KMS-11 (cell line): ENCODE measurements around the gene SLC35G2.

ENCODE experiments used
- H2AFZ ChIP-seq: fragments of 200-600 bp; sonication (generic); 2 replicates; pipeline ENCODE4 v1.6.1; 2016; ENCODE audit warnings: antibody characterized with exemption, mixed run types, low read depth
- H3K27ac ChIP-seq: fragments of 200-600 bp; sonication (generic); 2 replicates; pipeline ENCODE4 v1.6.1; 2016; ENCODE audit warnings: mild to moderate bottlenecking, mixed run types
- H3K27me3 ChIP-seq: fragments of 200-600 bp; sonication (generic); 2 replicates; pipeline ENCODE4 v1.6.1; 2017; ENCODE audit warnings: mild to moderate bottlenecking, low read depth, mixed run types, moderate library complexity; ENCODE audit not compliant: insufficient read depth
- H3K36me3 ChIP-seq: fragments of 200-600 bp; sonication (generic); 2 replicates; pipeline ENCODE4 v1.6.1; 2017; ENCODE audit warnings: mild to moderate bottlenecking, mixed run types; ENCODE audit not compliant: insufficient read depth
- H3K4me1 ChIP-seq: fragments of 200-600 bp; sonication (generic); 2 replicates; pipeline ENCODE4 v1.6.1; 2016; ENCODE audit warnings: mild to moderate bottlenecking, low read depth, mixed run types; ENCODE audit not compliant: poor library complexity, severe bottlenecking
- H3K4me2 ChIP-seq: fragments of 200-600 bp; sonication (generic); 2 replicates; pipeline ENCODE4 v1.7.0; 2016; ENCODE audit warnings: mild to moderate bottlenecking, mixed run types
- H3K4me3 ChIP-seq: fragments of 200-600 bp; sonication (generic); IDR thresholded peaks from 2 replicates; pipeline ENCODE4 v1.6.1; 2017; ENCODE audit warnings: low read depth, low read length, mixed read lengths; ENCODE audit not compliant: insufficient read depth
- H3K79me2 ChIP-seq: fragments of 200-600 bp; sonication (generic); 2 replicates; pipeline ENCODE4 v1.6.1; 2016; ENCODE audit warnings: low read depth, mixed run types; ENCODE audit not compliant: insufficient read depth
- H3K9ac ChIP-seq: fragments of 200-600 bp; sonication (generic); 2 replicates; pipeline ENCODE4 v1.6.1; 2016; ENCODE audit warnings: mild to moderate bottlenecking, mixed run types
- H4K20me1 ChIP-seq: fragments of 200-600 bp; sonication (generic); 2 replicates; pipeline ENCODE4 v1.6.1; 2016; ENCODE audit warnings: mild to moderate bottlenecking, mixed run types; ENCODE audit not compliant: insufficient read depth
- CTCF ChIP-seq: fragments of 200-600 bp; sonication (generic); conservative IDR thresholded peaks from 2 replicates; pipeline ENCODE4 v1.6.1; 2017; ENCODE audit warnings: low read depth, mild to moderate bottlenecking, antibody characterized with exemption, low read length, moderate library complexity, mixed read lengths

SLC35G2 gene

DNA sequence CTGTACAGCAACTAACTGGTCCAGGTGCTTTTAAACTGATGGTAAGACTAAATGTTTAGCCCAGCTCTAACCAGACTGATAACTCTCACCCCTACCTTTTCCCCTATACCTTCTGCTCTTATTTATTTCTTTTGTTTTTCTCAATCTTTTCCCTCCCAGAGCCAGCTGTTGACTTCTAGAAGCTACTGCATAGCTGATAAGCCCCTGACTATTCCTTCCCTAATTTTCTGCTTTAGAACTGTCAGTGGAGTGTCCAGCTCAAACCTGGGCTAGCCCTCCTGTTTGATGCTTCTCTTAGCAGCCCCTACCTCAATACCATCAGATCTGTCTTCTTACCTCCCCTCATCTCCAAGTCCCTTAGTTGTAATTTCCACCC, 20.6 kb downstream of the SLC35G2 start:
- Histone ChIP-seq H3K36me3 (no peaks in the 10 kb centered on the region), H4K20me1 (no peaks in the 10 kb centered on the region), H3K4me3 (no peak overlapping the region), H2AFZ (no peak overlapping the region), H3K79me2 (no peaks in the 10 kb centered on the region), H3K27ac (no peak overlapping the region), H3K27me3 (no peaks in the 10 kb centered on the region), H3K4me1 (peaks cover 28% of the 10 kb centered on the region), H3K9ac (no peak overlapping the region), H3K4me2 (no peak overlapping the region)
- no peak for TF ChIP-seq CTCF

GRCh38 chr3:136840252-136840651, 21.3 kb downstream of the SLC35G2 start:
- no peaks in the 10 kb centered on the region for H3K27me3 ChIP-seq
- no peak overlapping the region for H2AFZ ChIP-seq
- H3K79me2 ChIP-seq = no peaks in the 10 kb centered on the region
- H3K9ac ChIP-seq = no peak overlapping the region
- H4K20me1 ChIP-seq = no peaks in the 10 kb centered on the region
- TF ChIP-seq CTCF = no peak
- H3K4me1 ChIP-seq = peaks cover 25% of the 10 kb centered on the region
- H3K4me2 ChIP-seq = no peak overlapping the region
- no peak overlapping the region for H3K27ac ChIP-seq
- no peak overlapping the region for H3K4me3 ChIP-seq
- H3K36me3 ChIP-seq = no peaks in the 10 kb centered on the region

GRCh38 chr3:136842294-136842693, 23.4 kb downstream of the SLC35G2 start:
- H4K20me1 ChIP-seq = no peaks in the 10 kb centered on the region
- H3K79me2 ChIP-seq = no peaks in the 10 kb centered on the region
- TF ChIP-seq CTCF = no peak
- no peaks in the 10 kb centered on the region for H3K36me3 ChIP-seq
- H3K9ac ChIP-seq = no peak overlapping the region
- H3K4me1 ChIP-seq = peaks cover 5% of the 10 kb centered on the region
- H3K4me3 ChIP-seq = no peak overlapping the region
- no peak overlapping the region for H3K27ac ChIP-seq
- H3K27me3 ChIP-seq = no peaks in the 10 kb centered on the region
- H3K4me2 ChIP-seq = no peak overlapping the region
- H2AFZ ChIP-seq = no peak overlapping the region

DNA sequence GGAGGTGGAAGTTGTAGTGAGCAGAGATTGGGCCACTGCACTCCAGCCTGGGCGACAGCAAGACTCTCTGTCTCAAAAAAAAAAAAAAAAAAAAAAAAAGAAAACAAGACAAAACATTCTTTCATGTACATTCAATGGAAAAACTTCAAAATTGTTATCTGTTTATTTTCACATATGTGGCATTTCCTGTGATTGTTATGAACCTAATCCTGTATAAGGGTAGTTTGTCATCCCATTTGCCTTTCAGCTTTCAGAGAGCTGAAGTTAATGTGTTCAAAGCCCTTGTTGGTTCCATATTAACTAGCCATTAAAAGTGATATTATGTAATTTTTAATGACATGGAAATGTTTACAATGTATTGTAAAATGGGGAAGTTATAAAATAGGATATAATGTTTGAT, 25.8 kb downstream of the SLC35G2 start:
- Histone ChIP-seq H4K20me1 (no peaks in the 10 kb centered on the region), H3K79me2 (no peaks in the 10 kb centered on the region), H3K36me3 (no peaks in the 10 kb centered on the region), H3K9ac (no peak overlapping the region), H3K4me2 (no peak overlapping the region), H3K4me3 (no peak overlapping the region), H3K4me1 (no peaks in the 10 kb centered on the region), H2AFZ (no peak overlapping the region), H3K27ac (no peak overlapping the region), H3K27me3 (no peaks in the 10 kb centered on the region)
- TF ChIP-seq CTCF = no peak

- Histone ChIP-seq H3K27me3 (no peaks in the 10 kb centered on the region), H3K4me3 (no peak overlapping the region), H3K4me1 (no peaks in the 10 kb centered on the region), H3K36me3 (no peaks in the 10 kb centered on the region), H2AFZ (no peak overlapping the region), H3K4me2 (no peak overlapping the region), H4K20me1 (no peaks in the 10 kb centered on the region), H3K9ac (no peak overlapping the region), H3K27ac (no peak overlapping the region), H3K79me2 (no peaks in the 10 kb centered on the region; the same call in 1 of the 2 replicates)
- TF ChIP-seq CTCF = no peak
Observed at GRCh38 chr3:136852180-136852579, 33.3 kb downstream of the SLC35G2 start.
